ENCODE measurements around the gene SPINK8. TPM values are rescaled to one million over a fixed set of nuclear protein-coding genes. Genes with fewer than 3 reads are reported as not detected.
"Not testable (repeated sequence)": the region's sequence is repeated elsewhere in the genome, so short reads cannot be mapped to it uniquely, and the experiment has no call there.

Gene SPINK8
- total RNA-seq, 1 donor from 2014 or later = not detected

GRCh38 chr3:48335286-48335685, 1.8 kb upstream of the SPINK8 start:
- not testable (repeated sequence) for ATAC-seq; DNase-seq (ENCODE audit: low spot score)
- intact Hi-C loops (cut with DNase I) = loop anchor here (10.0 kb wide), 1 partner anchor 1160 kb away; no protein-coding TSS in a partner anchor

- no peak for ATAC-seq
- DNase-seq (ENCODE audit: low spot score) = no peak
- intact Hi-C loops (cut with DNase I) = loop anchor here (10.0 kb wide), 1 partner anchor 1160 kb away; no protein-coding TSS in a partner anchor
Observed at GRCh38 chr3:48334605-48335004, 1.1 kb upstream of the SPINK8 start.

- not testable (repeated sequence) for ATAC-seq; DNase-seq (ENCODE audit: low spot score)
- intact Hi-C loops (cut with DNase I) = loop anchor here (10.0 kb wide), 1 partner anchor 1163 kb away; no protein-coding TSS in a partner anchor
Observed at GRCh38 chr3:48331706-48332435, 1.6 kb downstream of the SPINK8 start.

DNA sequence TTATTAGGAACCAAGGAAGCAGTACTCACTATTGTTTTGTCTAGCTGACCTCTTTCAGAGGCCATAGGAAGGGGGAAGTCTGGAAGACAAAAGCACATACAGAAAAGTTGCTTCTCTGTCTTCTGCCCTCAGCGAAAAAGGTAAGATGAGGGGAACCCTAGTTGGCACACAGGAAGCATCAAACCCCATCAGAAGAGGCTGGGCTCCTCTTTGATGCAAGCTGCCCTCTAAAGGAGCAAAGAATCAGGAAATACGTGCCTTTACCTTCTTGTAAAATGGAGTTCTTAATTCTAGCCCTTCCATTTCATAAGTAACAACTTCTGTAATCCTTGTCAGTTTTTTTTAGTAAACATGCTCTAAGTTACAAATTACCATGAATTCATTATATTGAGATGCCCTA, 12.5 kb downstream of the SPINK8 start:
- ATAC-seq (no peak), DNase-seq (ENCODE audit: low spot score) (no peak)
- intact Hi-C loops (cut with DNase I) = no loop called here

GRCh38 chr3:48318713-48319468, 14.6 kb downstream of the SPINK8 start:
- DNase-seq (ENCODE audit: low spot score) (no peak), ATAC-seq (no peak)
- intact Hi-C loops (cut with DNase I) = no loop called here

GRCh38 chr3:48314542-48314941, 18.9 kb downstream of the SPINK8 start:
- intact Hi-C loops (cut with DNase I) = no loop called here
- ATAC-seq = no peak
- no peak for DNase-seq (ENCODE audit: low spot score)

DNA sequence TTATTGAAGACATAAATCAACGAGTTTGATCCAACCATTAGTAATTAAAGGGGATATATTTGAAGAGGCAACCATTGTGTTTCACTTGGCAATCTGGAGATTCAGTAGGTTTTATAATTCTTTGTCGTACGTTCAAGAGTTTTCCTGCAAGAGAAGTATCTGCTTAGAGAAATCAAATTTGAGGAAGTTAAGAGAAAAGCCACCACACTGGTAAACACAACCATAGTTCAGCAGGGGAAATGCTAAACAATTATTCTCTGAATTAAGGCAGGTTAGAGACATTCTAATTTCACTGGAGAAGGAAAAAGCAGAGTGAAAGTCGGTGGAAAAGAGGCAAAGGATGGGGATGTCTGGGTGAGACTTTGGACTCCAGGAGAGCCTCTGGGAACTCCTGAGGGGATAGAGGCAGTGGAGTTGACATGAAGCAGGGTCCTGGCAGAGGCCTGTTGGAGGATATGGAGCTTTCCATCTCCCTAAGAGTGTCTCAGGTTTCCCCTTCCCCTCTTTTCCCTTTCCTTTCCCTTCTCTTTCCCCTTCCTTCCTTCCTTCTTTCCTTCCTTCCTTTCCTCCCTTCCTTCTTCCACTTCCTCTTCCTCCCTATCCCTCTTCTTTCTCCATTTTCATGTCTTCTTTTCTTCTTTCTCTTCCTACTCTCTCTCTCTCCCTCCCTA, 26.5 kb downstream of the SPINK8 start:
- ATAC-seq (no peak), DNase-seq (ENCODE audit: low spot score) (no peak)
- intact Hi-C loops (cut with DNase I) = no loop called here

GRCh38 chr3:48306290-48306689, 27.2 kb downstream of the SPINK8 start:
- ATAC-seq = no peak
- no peak for DNase-seq (ENCODE audit: low spot score)
- intact Hi-C loops (cut with DNase I) = no loop called here

DNA sequence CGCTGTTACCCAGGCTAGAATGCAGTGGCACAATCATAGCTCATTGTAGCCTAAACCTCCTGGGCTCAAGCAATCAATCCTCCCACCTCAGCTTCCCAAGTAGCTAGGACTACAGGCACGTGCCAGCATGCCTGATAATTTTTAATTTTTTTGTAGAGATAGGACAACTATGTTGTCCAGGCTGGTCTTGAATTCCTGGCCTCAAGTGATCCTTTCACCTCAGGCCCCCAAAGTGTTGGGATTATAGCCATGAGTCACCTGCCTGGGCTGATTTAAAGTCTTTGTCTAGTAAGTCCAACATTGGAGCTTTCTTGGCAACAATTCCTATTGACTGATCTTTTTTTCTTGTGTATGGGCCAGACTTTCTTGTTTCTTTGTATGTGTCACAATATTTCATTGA, 28.1 kb downstream of the SPINK8 start:
- no peak for ATAC-seq
- intact Hi-C loops (cut with DNase I) = no loop called here
- DNase-seq (ENCODE audit: low spot score) = no peak

DNA sequence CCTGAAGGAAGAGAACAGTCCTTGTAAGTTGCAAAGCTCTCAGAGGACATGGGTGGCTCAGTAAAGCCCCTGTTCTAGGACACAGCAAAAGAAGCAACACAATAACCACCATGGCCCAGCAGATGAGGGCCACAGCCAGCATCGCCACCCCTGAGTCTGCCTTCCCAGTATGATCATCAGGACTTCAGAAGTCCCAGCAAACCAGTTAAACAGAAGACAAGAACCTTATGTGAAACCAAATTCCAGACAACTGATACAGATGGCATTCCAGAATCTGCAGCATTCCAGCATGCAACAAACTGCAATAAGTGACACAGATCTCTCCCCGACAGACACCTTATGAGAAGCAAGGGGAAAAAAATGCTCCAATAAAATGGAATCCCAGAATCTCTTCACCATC, 30.4 kb downstream of the SPINK8 start:
- DNase-seq (ENCODE audit: low spot score) (no peak), ATAC-seq (no peak)
- intact Hi-C loops (cut with DNase I) = no loop called here

GRCh38 chr3:48301800-48302166, 31.7 kb downstream of the SPINK8 start:
- intact Hi-C loops (cut with DNase I) = no loop called here

DNA sequence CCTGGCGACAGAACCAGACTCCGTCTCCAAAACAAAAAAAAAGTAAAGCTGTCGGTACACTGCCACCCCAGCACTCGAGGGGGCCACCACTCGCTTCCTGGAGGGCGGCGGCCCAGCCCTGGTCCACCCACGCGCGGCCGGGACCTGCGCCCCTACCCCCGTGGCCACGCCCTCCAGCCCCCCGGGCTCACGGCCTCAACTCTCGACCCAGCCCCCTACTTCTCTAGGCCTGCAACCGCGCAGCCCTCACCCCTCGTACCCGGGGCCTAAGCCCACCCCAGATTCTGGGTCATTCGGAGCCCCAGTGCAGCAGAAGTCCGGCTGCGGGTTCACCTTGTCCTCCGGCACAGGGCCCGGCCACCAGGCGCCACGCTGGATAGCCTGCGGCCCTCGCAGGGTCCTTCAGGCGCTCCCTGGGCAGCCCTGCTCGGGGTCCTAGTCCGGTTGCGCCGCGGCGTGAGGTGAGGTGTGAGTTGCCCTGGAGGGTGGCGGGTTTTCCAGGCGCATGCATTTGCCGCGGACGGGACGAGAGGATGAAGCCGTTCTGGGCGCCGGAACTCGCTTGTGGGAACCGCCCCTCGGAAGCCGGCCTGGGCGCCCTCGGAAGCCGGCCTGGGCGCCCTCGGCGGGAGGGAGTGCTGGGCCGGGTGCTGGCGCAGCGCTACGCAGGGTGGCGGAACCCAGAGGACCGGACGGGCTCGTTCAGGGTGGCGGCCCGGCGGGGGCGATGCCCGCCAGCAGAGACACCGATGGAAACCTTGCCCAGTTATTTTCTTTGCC, 32.3 kb downstream of the SPINK8 start, which contains the start of gene NME6:
NME6 (minus strand) TSS at position 348 of the 780 bp plus-strand sequence.
- intact Hi-C loops (cut with DNase I) = no loop called here
- peak; percentile 98 for ATAC-seq

More at GRCh38 chr3:48301800-48302166, 31.7 kb downstream of the SPINK8 start:
- ATAC-seq (peak; percentile 58), DNase-seq (ENCODE audit: low spot score) (no peak)

GRCh38 chr3:48299746-48300712, 33.4 kb downstream of the SPINK8 start:
- DNase-seq (ENCODE audit: low spot score) (no peak), ATAC-seq (no peak)
- intact Hi-C loops (cut with DNase I) = no loop called here

More for the DNA sequence above, 32.3 kb downstream of the SPINK8 start, which contains the start of gene NME6:
- DNase-seq (ENCODE audit: low spot score) = peak; percentile 94

GRCh38 chr3:48297111-48297810, 36.2 kb downstream of the SPINK8 start:
- intact Hi-C loops (cut with DNase I) = no loop called here
- no peak for DNase-seq (ENCODE audit: low spot score)
- no peak for ATAC-seq

DNA sequence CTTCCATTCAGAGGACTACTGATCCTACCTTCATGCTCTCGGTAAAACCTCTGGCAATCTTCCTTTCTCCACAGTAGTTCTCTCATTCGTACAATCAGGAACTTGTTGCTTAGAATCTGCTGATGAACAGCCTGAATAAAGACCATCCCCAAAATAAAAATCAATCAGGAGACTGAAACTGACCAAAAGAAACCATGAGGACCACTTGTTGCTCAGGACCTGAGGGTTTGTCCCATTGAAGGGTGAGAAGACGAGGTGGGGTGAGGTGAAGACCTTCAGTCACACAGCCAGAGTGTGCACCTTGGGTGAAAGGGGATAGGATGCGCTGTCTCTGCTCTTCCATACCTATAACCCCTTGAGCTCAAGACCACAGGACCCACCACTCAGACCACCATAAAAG, 36.8 kb downstream of the SPINK8 start:
- DNase-seq (ENCODE audit: low spot score) (no peak), ATAC-seq (no peak)
- intact Hi-C loops (cut with DNase I) = no loop called here

GRCh38 chr3:48294611-48295263, 38.7 kb downstream of the SPINK8 start:
- no peak for ATAC-seq
- DNase-seq (ENCODE audit: low spot score) = no peak
- intact Hi-C loops (cut with DNase I) = no loop called here

GRCh38 chr3:48289659-48290058, 43.8 kb downstream of the SPINK8 start:
- intact Hi-C loops (cut with DNase I) = no loop called here
- no peak for DNase-seq (ENCODE audit: low spot score)
- ATAC-seq = no peak
